HepG2 (cell line): ENCODE data around the gene DDX46. TPM values are rescaled to one million over a fixed set of nuclear protein-coding genes. Genes with fewer than 3 reads are reported as not detected.
"Not testable (repeated sequence)": the region's sequence is repeated elsewhere in the genome, so short reads cannot be mapped to it uniquely, and the experiment has no call there.

Experiments used
- ATAC-seq: fragments of 200-7000 bp; cut with Tn5 transposase; 3 replicates; pipeline ENCODE4 v1.9.1; 2020; ENCODE audit warnings: mild to moderate bottlenecking, moderate library complexity
- BruUV-seq: library from RNA; stranded (reverse); fragments of 400-500 nt; replicated peaks from 2 replicates; lab custom pipeline; 2021; lab: Mats Ljungman, UMichigan
- CTCF ChIA-PET: fragments of 300-600 bp; formaldehyde crosslinking; extraction: SDS; loops from one replicate; lab custom pipeline; 2021; ENCODE audit warnings: low total read pairs, inconsistent platforms, low intra/inter-chr PET ratio; lab: Yijun Ruan, JAX
- POLR2A ChIA-PET: fragments of 350-600 bp; sonication (Branson Sonifier 250); formaldehyde crosslinking; loops from one replicate; lab custom pipeline; 2020; ENCODE audit warnings: antibody characterized with exemption, inconsistent platforms; lab: Yijun Ruan, JAX
- DNase-seq: peaks from one replicate; pipeline ENCODE4 v3.0.0-alpha.2; 2015; ENCODE audit warnings: low spot score
- FAIRE-seq: peaks from 3 replicates; lab custom pipeline; 2011; peaks lifted over from hg19 to GRCh38; lab: Jason Lieb, UNC
- H2AFZ ChIP-seq: one replicate; pipeline ENCODE4 v1.6.1; 2011; ENCODE audit warnings: low read length, inconsistent platforms
- H3K27ac ChIP-seq: fragments of 300-600 bp; 3 replicates; pipeline ENCODE4 v1.8.0; 2011; ENCODE audit warnings: mixed run types, mild to moderate bottlenecking, mixed read lengths, low read length, inconsistent platforms; ENCODE audit not compliant: insufficient read depth; ENCODE audit errors: extremely low read length
- H3K27me3 ChIP-seq, 2 experiments: fragments of 200-600 bp in 1 of 2; 2 replicates in 1 of 2; 3 replicates in 1 of 2; pipeline versions ENCODE4 v1.6.0 to v1.8.0; 2011; ENCODE audit warnings: low read length in 2 of 2, mild to moderate bottlenecking in 2 of 2, moderate library complexity in 2 of 2, inconsistent platforms in 1 of 2; ENCODE audit not compliant: insufficient read depth in 2 of 2, control insufficient read depth in 1 of 2
- H3K36me3 ChIP-seq, 2 experiments: fragments of 200-600 bp in 1 of 2; replicated peaks in 1 of 2; 2 replicates in 1 of 2; 3 replicates in 1 of 2; pipeline versions ENCODE4 v1.5.1 to v1.8.0; 2011; ENCODE audit warnings: low read length in 2 of 2, inconsistent platforms in 1 of 2; ENCODE audit not compliant: insufficient read depth in 2 of 2, control insufficient read depth in 1 of 2
- H3K4me1 ChIP-seq: 2 replicates; pipeline ENCODE4 v1.5.1; 2012; ENCODE audit warnings: low read length, inconsistent platforms; ENCODE audit not compliant: insufficient read depth
- H3K4me2 ChIP-seq: 2 replicates; pipeline ENCODE4 v1.6.0; 2011; ENCODE audit warnings: low read depth, low read length, inconsistent platforms
- H3K4me3 ChIP-seq, 3 experiments: fragments of 200-600 bp in 1 of 3; sonication (generic), shearing (Covaris generic) in 1 of 3; replicated peaks in 1 of 3; 2 replicates each; pipeline ENCODE4 v1.5.1; 2011 to 2016; ENCODE audit warnings: low read length in 3 of 3, inconsistent platforms in 2 of 3, low read depth in 2 of 3, mild to moderate bottlenecking in 2 of 3, control low read depth in 1 of 3, mixed read lengths in 1 of 3; ENCODE audit not compliant: insufficient read depth in 1 of 3
- H3K79me2 ChIP-seq: one replicate; pipeline ENCODE4 v1.6.1; 2011; ENCODE audit warnings: low read length, inconsistent platforms; ENCODE audit not compliant: insufficient read depth
- H3K9ac ChIP-seq: 2 replicates; pipeline ENCODE4 v1.6.0; 2011; ENCODE audit warnings: mild to moderate bottlenecking, low read depth, low read length, inconsistent platforms; ENCODE audit not compliant: insufficient read depth
- H3K9me3 ChIP-seq: 2 replicates; pipeline ENCODE4 v1.5.1; 2012; ENCODE audit warnings: mild to moderate bottlenecking, low read length
- H4K20me1 ChIP-seq: 2 replicates; pipeline ENCODE4 v1.6.0; 2011; ENCODE audit warnings: inconsistent platforms, mild to moderate bottlenecking, low read length, moderate library complexity; ENCODE audit not compliant: insufficient read depth
- ATF7 ChIP-seq, 2 experiments: fragments of 450-650 bp in 1 of 2; sonication (generic) in 1 of 2; formaldehyde crosslinking in 1 of 2; IDR thresholded peaks; 2 replicates each; pipeline versions ENCODE4 v1.4.0 to v1.6.1; 2016 to 2020; ENCODE audit warnings: antibody characterized with exemption in 1 of 2, mild to moderate bottlenecking in 1 of 2, missing genetic modification reagents in 1 of 2
- WGBS: methylation state at CpG from one replicate; pipeline ENCODE4 v1.1.6; 2017; ENCODE audit warnings: low lambda C conversion rate; 5-methylcytosine and 5-hydroxymethylcytosine counted together
- in situ Hi-C: cut with HindIII; loops from 2 replicates; pipeline ENCODE4 v1.10.0; 2017; ENCODE audit warnings: low pct_unique_long_range_greater_than_20kb; ENCODE audit not compliant: extremely low pct_ligation_motif_present
- intact Hi-C: fragments of 100-400 bp; cut with micrococcal nuclease; formaldehyde crosslinking; loops from one replicate; pipeline ENCODE4 v1.10.0; 2022; ENCODE audit not compliant: unreplicated experiment
- polyA plus RNA-seq, 8 experiments: library from polyadenylated mRNA; depleted of rRNA in 3 of 8; stranded (reverse) in 7 of 8; unstranded in 1 of 8; fragments of >200 nt; fragmentation: Illumina TruSeq in 4 of 8; extraction: Trizol in 4 of 8; gene quantifications; 2 replicates each; pipeline versions ENCODE4 v1.2.1 to v1.2.3, GENCODE V29; 2011 to 2016; ENCODE audit warnings: low read depth in 4 of 8, missing spikeins in 1 of 8, mixed read lengths in 1 of 8; ENCODE audit not compliant: insufficient read depth in 1 of 8
- total RNA-seq, 5 experiments: library from RNA; depleted of rRNA; stranded (reverse); fragments of >200 nt; fragmentation: Illumina TruSeq; extraction: Trizol; gene quantifications; 2 replicates each; pipeline ENCODE4 v1.2.3, GENCODE V29; 2016; ENCODE audit warnings: low read depth in 1 of 5
- TF ChIP-seq, protein P1 (sequence below), 2 experiments: sonication (generic) in 1 of 2; formaldehyde crosslinking in 1 of 2; IDR thresholded peaks; 2 replicates each; pipeline versions ENCODE4 v1.5.1 to v1.6.1; 2011 to 2020; ENCODE audit warnings: borderline replicate concordance in 1 of 2, low read depth in 1 of 2, low read length in 1 of 2, mild to moderate bottlenecking in 1 of 2, missing genetic modification reagents in 1 of 2, moderate library complexity in 1 of 2

The DDX46 gene
- total and polyA plus RNA-seq, 2 of the 13 experiments (the other 11 are each of a cell fraction or from before 2014, with no cell fraction given) = 27.3 to 59.3 TPM

DNA sequence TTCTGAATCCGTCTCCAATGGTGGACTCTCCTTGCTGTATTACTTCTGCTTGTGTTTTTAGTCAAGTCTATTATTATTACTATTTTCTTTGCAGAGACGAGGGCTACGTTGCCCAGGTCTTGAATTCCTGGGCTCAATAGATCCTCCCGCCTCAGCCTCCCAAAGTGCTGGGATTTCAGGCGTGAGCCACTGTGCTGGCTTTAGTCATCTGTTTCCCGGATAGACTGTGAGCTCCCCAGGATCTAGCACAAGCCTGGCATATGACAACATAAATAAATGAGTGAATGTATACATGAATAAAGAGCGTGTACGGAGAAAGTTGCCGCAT is 439 bp upstream of the DDX46 start (continued):
- TF ChIP-seq, protein P1, sequence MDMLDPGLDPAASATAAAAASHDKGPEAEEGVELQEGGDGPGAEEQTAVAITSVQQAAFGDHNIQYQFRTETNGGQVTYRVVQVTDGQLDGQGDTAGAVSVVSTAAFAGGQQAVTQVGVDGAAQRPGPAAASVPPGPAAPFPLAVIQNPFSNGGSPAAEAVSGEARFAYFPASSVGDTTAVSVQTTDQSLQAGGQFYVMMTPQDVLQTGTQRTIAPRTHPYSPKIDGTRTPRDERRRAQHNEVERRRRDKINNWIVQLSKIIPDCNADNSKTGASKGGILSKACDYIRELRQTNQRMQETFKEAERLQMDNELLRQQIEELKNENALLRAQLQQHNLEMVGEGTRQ (IDR thresholded peaks at IDR 0.05; ENCODE audit: low read depth, low read length) = no peak
- TF ChIP-seq, protein P1 (CRISPR knock-in tag; IDR thresholded peaks at IDR 0.05; ENCODE audit: borderline replicate concordance) = no peak

DNA sequence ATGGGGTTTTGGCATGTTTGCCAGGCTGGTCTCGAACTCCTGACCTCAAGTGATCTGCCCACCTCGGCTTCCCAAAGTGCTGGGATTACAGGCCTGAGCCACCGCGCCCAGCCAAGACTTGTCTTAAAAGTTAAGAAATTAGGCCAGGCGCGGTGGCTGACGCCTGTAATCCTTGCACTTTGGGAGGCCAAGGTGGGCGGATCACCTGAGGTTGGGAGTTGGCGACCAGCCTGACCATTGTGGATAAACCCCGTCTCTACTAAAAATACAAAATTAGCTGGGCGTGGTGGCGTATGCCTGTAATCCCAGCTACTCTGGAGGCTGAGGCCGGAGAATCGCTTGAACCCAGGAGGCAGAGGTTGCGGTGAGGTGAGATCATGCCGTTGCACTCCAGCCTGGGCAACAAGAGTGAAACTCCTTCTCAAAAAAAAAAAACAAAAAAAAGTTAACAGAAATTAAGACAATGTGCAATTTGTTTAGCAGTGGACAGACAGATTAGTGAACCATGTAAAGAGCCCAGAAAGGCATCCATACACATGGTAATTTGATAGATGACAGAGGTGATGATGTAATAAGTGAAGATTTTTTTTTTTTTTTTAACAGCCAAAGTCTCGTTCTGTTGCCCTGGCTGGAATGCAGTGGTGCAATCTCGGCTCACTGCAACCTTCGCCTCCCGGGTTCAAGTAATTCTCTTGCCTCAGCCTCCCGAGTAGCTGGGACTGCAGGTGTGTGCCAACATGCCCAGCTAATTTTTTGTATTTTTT is 9.1 kb downstream of the DDX46 start:
- POLR2A ChIA-PET = interaction anchor here (1.4 kb wide), 1 partner anchor 9 kb away, joined by 3 read pairs; the partner anchor contains the start of gene DDX46
- CTCF ChIA-PET; H3K4me1 ChIP-seq; ATAC-seq; H3K4me2 ChIP-seq; DNase-seq; BruUV-seq; FAIRE-seq; H3K27ac ChIP-seq; in situ Hi-C loops; H3K9me3 ChIP-seq; H3K4me3 ChIP-seq; H3K27me3 ChIP-seq; H2AFZ ChIP-seq; H4K20me1 ChIP-seq; intact Hi-C loops; H3K9ac ChIP-seq; TF ChIP-seq ATF7 (CRISPR knock-in tag; IDR thresholded peaks at IDR 0.05): not testable (repeated sequence)
- peaks cover 14% of the 10 kb centered on the region for H3K79me2 ChIP-seq
- TF ChIP-seq ATF7 (IDR thresholded peaks at IDR 0.05) = peak; percentile 51
- WGBS = 96% methylated on average over 21 of the region's 21 CpGs
- peaks cover 10 to 62% of the 10 kb centered on the region in 2 experiments; a peak in 4 of 5 replicates for H3K36me3 ChIP-seq
